GM19452 (cell line): Measurements from ENCODE around the gene RRP15.

ENCODE experiments used
- ATAC-seq: cut with Tn5 transposase; IDR thresholded peaks from one replicate; pipeline ENCODE4 v1.9.1; 2021; ENCODE audit not compliant: unreplicated experiment

RRP15 gene

DNA sequence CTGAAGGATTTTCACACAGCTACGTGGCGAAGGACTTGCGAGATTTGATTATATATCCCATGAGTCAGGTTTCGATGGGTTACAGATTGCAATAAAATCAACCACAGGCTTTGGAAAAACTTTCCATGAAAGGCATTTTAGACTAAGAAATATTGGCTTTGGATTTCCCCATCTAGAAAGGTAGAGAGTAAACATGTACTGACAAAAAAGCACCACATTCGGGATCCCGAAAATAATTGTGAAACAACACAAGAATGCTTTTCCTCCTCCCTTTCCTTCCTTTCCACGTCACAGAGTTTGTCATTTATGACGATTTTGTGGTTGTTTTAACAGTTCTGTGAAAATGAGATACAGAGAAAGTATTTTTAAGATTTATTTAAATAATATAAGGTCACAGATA, 98.6 kb downstream of the RRP15 start:
- ATAC-seq = no peak

- ATAC-seq = no peak
These were observed 99.5 kb downstream of the RRP15 start for GRCh38 chr1:218384581-218384993.
